Suprapubic skin (tissue), 4 donors: Measurements from ENCODE around the gene SLC16A12. TPM values are rescaled to one million over a fixed set of nuclear protein-coding genes. Genes with fewer than 3 reads are reported as not detected.

Experiments
- DNase-seq, 2 donors: peaks; one replicate each; pipeline ENCODE4 v3.0.0-alpha.2; 2019; ENCODE audit warnings: low spot score in 2 of 2
- H3K27ac ChIP-seq: fragments of 200-600 bp; sonication (generic); one replicate; pipeline ENCODE4 v1.5.1; 2019
- H3K27me3 ChIP-seq: fragments of 200-600 bp; sonication (generic); one replicate; pipeline ENCODE4 v1.5.1; 2019
- H3K36me3 ChIP-seq: fragments of 200-600 bp; sonication (generic); one replicate; pipeline ENCODE4 v1.5.1; 2019
- H3K4me1 ChIP-seq: fragments of 200-600 bp; sonication (generic); one replicate; pipeline ENCODE4 v1.5.1; 2019
- H3K4me3 ChIP-seq: fragments of 200-600 bp; sonication (generic); one replicate; pipeline ENCODE4 v1.5.1; 2019; ENCODE audit warnings: mild to moderate bottlenecking
- H3K9me3 ChIP-seq: fragments of 200-600 bp; sonication (generic); one replicate; pipeline ENCODE4 v1.5.1; 2019
- CTCF ChIP-seq, 2 donors: fragments of 200-600 bp in 1 of 2; fragments of 450-650 bp in 1 of 2; sonication (generic) in 1 of 2; IDR thresholded peaks; one replicate each; pipeline ENCODE4 v1.5.1; 2016 to 2019; ENCODE audit warnings: antibody characterized with exemption in 2 of 2, mild to moderate bottlenecking in 1 of 2, moderate library complexity in 1 of 2
- EP300 ChIP-seq: sonication (generic); formaldehyde crosslinking; IDR thresholded peaks from one replicate; pipeline ENCODE4 v1.6.1; 2017; ENCODE audit warnings: antibody characterized with exemption
- POLR2A ChIP-seq, 2 donors: fragments of 450-650 bp; IDR thresholded peaks; one replicate each; pipeline ENCODE4 v1.6.1; 2017; ENCODE audit warnings: antibody characterized with exemption in 2 of 2, mild to moderate bottlenecking in 2 of 2, moderate library complexity in 2 of 2
- POLR2AphosphoS5 ChIP-seq, 3 donors: sonication (generic); formaldehyde crosslinking; IDR thresholded peaks; one replicate each; pipeline ENCODE4 v1.6.1; 2017; ENCODE audit warnings: antibody characterized with exemption in 3 of 3
- WGBS: methylation state at CpG from one replicate; pipeline ENCODE4 v1.1.5; 2018; 5-methylcytosine and 5-hydroxymethylcytosine counted together
- total RNA-seq, 4 donors: library from RNA; depleted of rRNA; stranded (reverse); fragments of >200 nt; gene quantifications; one replicate each; pipeline ENCODE4 v1.1.0, GENCODE V29; 2016

The SLC16A12 gene
- total RNA-seq, 4 donors from 2014 or later: 0.60 to 1.4 (median 1.0) TPM

GRCh38 chr10:89555688-89556445 is 20.5 kb upstream of the SLC16A12 start:
- H3K4me1 ChIP-seq: peaks cover 11% of the 10 kb centered on the region
- WGBS: 84% methylated on average over 7 of the region's 7 CpGs

GRCh38 chr10:89554433-89554832 is 19.0 kb upstream of the SLC16A12 start:
- H3K9me3 ChIP-seq: no peaks in the 10 kb centered on the region
- H3K27ac ChIP-seq: no peak overlapping the region
- TF ChIP-seq POLR2A (IDR thresholded peaks at IDR 0.05) (no peak), POLR2AphosphoS5 (IDR thresholded peaks at IDR 0.05) (no peak), CTCF (IDR thresholded peaks at IDR 0.05) (no peak), EP300 (no peak)
- H3K4me1 ChIP-seq: peaks cover 11% of the 10 kb centered on the region
- no peaks in the 10 kb centered on the region for H3K27me3 ChIP-seq
- H3K4me3 ChIP-seq: no peak overlapping the region
- no peaks in the 10 kb centered on the region for H3K36me3 ChIP-seq
- no peak for DNase-seq
- WGBS: 81% methylated on average over 1 of the region's 1 CpG

More at GRCh38 chr10:89555688-89556445, 20.5 kb upstream of the SLC16A12 start:
- Histone ChIP-seq H3K36me3 (no peaks in the 10 kb centered on the region), H3K4me3 (no peak overlapping the region), H3K9me3 (no peaks in the 10 kb centered on the region), H3K27ac (no peak overlapping the region), H3K27me3 (no peaks in the 10 kb centered on the region)
- DNase-seq: no peak
- no peak for TF ChIP-seq POLR2A (IDR thresholded peaks at IDR 0.05)
- no peak for TF ChIP-seq EP300
- TF ChIP-seq CTCF (IDR thresholded peaks at IDR 0.05): no peak
- TF ChIP-seq POLR2AphosphoS5 (IDR thresholded peaks at IDR 0.05): no peak

GRCh38 chr10:89553064-89553734 is 17.8 kb upstream of the SLC16A12 start:
- Histone ChIP-seq H3K9me3 (no peaks in the 10 kb centered on the region), H3K4me1 (peaks cover 11% of the 10 kb centered on the region), H3K4me3 (no peak overlapping the region), H3K27ac (peak overlapping the region; percentile 41), H3K27me3 (no peaks in the 10 kb centered on the region), H3K36me3 (no peaks in the 10 kb centered on the region)
- 39% methylated on average over 5 of the region's 5 CpGs for WGBS
- TF ChIP-seq POLR2A (IDR thresholded peaks at IDR 0.05) (no peak), CTCF (IDR thresholded peaks at IDR 0.05) (no peak), EP300 (no peak), POLR2AphosphoS5 (IDR thresholded peaks at IDR 0.05) (no peak)
- no peak for DNase-seq

- no peak overlapping the region for H3K4me3 ChIP-seq
- no peak for DNase-seq
- H3K9me3 ChIP-seq: no peaks in the 10 kb centered on the region
- no peaks in the 10 kb centered on the region for H3K36me3 ChIP-seq
- TF ChIP-seq EP300: no peak
- no peak for TF ChIP-seq POLR2A (IDR thresholded peaks at IDR 0.05)
- TF ChIP-seq CTCF (IDR thresholded peaks at IDR 0.05): no peak
- TF ChIP-seq POLR2AphosphoS5 (IDR thresholded peaks at IDR 0.05): no peak
- 84% methylated on average over 4 of the region's 4 CpGs for WGBS
- peak overlapping the region; percentile 41 for H3K27ac ChIP-seq
- H3K27me3 ChIP-seq: no peaks in the 10 kb centered on the region
- H3K4me1 ChIP-seq: peaks cover 11% of the 10 kb centered on the region
Observed at GRCh38 chr10:89552213-89552612, 16.8 kb upstream of the SLC16A12 start.

GRCh38 chr10:89550509-89550908 is 15.1 kb upstream of the SLC16A12 start:
- Histone ChIP-seq H3K4me1 (peaks cover 11% of the 10 kb centered on the region), H3K36me3 (no peaks in the 10 kb centered on the region), H3K9me3 (no peaks in the 10 kb centered on the region), H3K27ac (no peak overlapping the region), H3K27me3 (no peaks in the 10 kb centered on the region), H3K4me3 (no peak overlapping the region)
- no peak for DNase-seq
- TF ChIP-seq POLR2AphosphoS5 (IDR thresholded peaks at IDR 0.05) (no peak), EP300 (no peak), POLR2A (IDR thresholded peaks at IDR 0.05) (no peak), CTCF (IDR thresholded peaks at IDR 0.05) (no peak)
- 71% methylated on average over 5 of the region's 5 CpGs for WGBS
